Ascending aorta (tissue), 2 donors: ENCODE results near the gene ATP6V1G1. TPM values are rescaled to one million over a fixed set of nuclear protein-coding genes. Genes with fewer than 3 reads are reported as not detected.

Source experiments
- DNase-seq, 2 donors: peaks; one replicate each; pipeline ENCODE4 v3.0.0-alpha.2; 2019; ENCODE audit warnings: low spot score in 2 of 2
- H3K27ac ChIP-seq, 2 donors: fragments of 200-600 bp; sonication (generic); one replicate each; pipeline ENCODE4 v1.5.1; 2016 to 2017; ENCODE audit warnings: mild to moderate bottlenecking in 1 of 2
- H3K27me3 ChIP-seq: fragments of 200-600 bp; sonication (generic); one replicate; pipeline ENCODE4 v1.5.1; 2017
- H3K36me3 ChIP-seq, 2 donors: fragments of 200-600 bp; sonication (generic); one replicate each; pipeline ENCODE4 v1.5.1; 2016
- H3K4me1 ChIP-seq, 2 donors: fragments of 200-600 bp; sonication (generic); one replicate each; pipeline ENCODE4 v1.5.1; 2016 to 2017; ENCODE audit warnings: mild to moderate bottlenecking in 1 of 2
- H3K4me3 ChIP-seq, 2 donors: fragments of 200-600 bp; sonication (generic); one replicate each; pipeline ENCODE4 v1.5.1; 2016 to 2017; ENCODE audit warnings: mild to moderate bottlenecking in 1 of 2
- H3K9me3 ChIP-seq, 2 donors: fragments of 200-600 bp; sonication (generic); one replicate each; pipeline ENCODE4 v1.5.1; 2016
- CTCF ChIP-seq, 3 experiments: fragments of 200-600 bp in 2 of 3; fragments of 450-650 bp in 1 of 3; sonication (generic) in 2 of 3; IDR thresholded peaks; one replicate each; pipeline ENCODE4 v1.5.1; 2016 to 2019; ENCODE audit warnings: antibody characterized with exemption in 3 of 3, mild to moderate bottlenecking in 1 of 3, moderate library complexity in 1 of 3
- intact Hi-C: fragments of 100-400 bp; cut with DNase I; formaldehyde crosslinking; loops from one replicate; pipeline ENCODE4 v1.15.1; 2023
- total RNA-seq: library from RNA; depleted of rRNA; stranded (reverse); fragments of >200 nt; gene quantifications from one replicate; pipeline ENCODE4 v1.1.0, GENCODE V29; 2016

The ATP6V1G1 gene
- total RNA-seq, 1 donor from 2014 or later: 135 TPM

- no peak for DNase-seq
- Histone ChIP-seq H3K27ac (no peak overlapping the region), H3K4me3 (no peak overlapping the region), H3K36me3 (peaks cover 15 to 28% of the 10 kb centered on the region in 2 donors), H3K4me1 (no peaks in the 10 kb centered on the region), H3K27me3 (no peaks in the 10 kb centered on the region), H3K9me3 (peaks cover 0 to 4% of the 10 kb centered on the region in 2 donors)
- intact Hi-C loops: no loop called here
- TF ChIP-seq CTCF (IDR thresholded peaks at IDR 0.05): no peak
These were observed 15.7 kb downstream of the ATP6V1G1 start for GRCh38 chr9:114603248-114603647.

DNA sequence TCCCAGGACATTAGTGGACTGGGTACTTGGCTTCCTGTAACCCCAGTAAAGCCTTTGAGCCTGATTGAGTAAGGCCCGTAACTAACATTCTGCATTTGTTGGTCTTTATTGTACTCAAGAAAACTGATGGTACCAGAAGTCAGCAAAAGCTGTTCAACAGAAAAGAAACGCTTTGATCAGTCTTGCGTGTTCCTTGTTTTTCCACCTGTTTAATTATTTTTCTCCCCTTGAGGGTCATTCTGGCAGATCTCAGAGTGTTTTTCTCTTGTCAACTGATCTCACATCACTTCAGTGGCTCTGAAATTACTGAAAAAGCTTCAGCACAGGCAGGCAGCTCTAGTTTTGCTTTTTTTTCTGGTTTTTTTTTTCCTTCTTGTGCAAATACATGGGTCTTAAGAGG, 17.4 kb downstream of the ATP6V1G1 start:
- intact Hi-C loops: loop anchor here (5.0 kb wide), 1 partner anchor 203 kb away; no protein-coding TSS in a partner anchor
- H3K27me3 ChIP-seq: no peaks in the 10 kb centered on the region
- no peaks in the 10 kb centered on the region for H3K4me1 ChIP-seq
- DNase-seq: no peak
- peaks cover 0 to 4% of the 10 kb centered on the region in 2 donors for H3K9me3 ChIP-seq
- peaks cover 0 to 12% of the 10 kb centered on the region in 2 donors for H3K36me3 ChIP-seq
- no peak overlapping the region for H3K27ac ChIP-seq
- no peak overlapping the region for H3K4me3 ChIP-seq
- no peak for TF ChIP-seq CTCF (IDR thresholded peaks at IDR 0.05)

DNA sequence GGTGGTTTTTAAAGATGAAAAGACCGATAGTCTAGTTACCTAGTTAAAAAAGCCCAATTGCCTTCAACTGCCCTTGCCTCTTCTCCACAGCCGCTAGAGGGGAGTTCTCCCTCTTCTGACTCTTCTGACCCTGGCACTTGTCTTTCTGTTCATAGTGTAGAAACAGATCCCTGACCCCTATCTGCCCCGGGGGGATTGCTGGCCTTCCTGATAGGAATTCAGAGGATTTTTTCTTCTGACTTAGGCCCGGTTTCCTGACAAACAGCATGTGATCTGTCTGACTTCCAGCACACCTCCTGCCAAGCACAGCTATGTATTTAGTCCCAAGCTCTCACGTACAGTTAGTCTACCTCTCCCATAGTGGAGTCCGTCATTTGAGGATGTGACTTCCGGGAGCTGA, 18.5 kb downstream of the ATP6V1G1 start:
- intact Hi-C loops: loop anchor here (5.0 kb wide), 1 partner anchor 204 kb away; no protein-coding TSS in a partner anchor
- H3K4me3 ChIP-seq: no peak overlapping the region
- H3K36me3 ChIP-seq: peaks cover 0 to under 1% of the 10 kb centered on the region in 2 donors
- peaks cover 0 to 5% of the 10 kb centered on the region in 2 donors for H3K4me1 ChIP-seq
- no peak for DNase-seq
- no peaks in the 10 kb centered on the region for H3K27me3 ChIP-seq
- TF ChIP-seq CTCF (IDR thresholded peaks at IDR 0.05): no peak
- H3K9me3 ChIP-seq: peaks cover 0 to 4% of the 10 kb centered on the region in 2 donors
- no peak overlapping the region for H3K27ac ChIP-seq

- TF ChIP-seq CTCF (IDR thresholded peaks at IDR 0.05): no peak
- H3K27me3 ChIP-seq: no peaks in the 10 kb centered on the region
- H3K4me3 ChIP-seq: no peak overlapping the region
- H3K36me3 ChIP-seq: no peaks in the 10 kb centered on the region
- H3K4me1 ChIP-seq: peaks cover 0 to 5% of the 10 kb centered on the region in 2 donors
- no peak overlapping the region for H3K27ac ChIP-seq
- no peak for DNase-seq
- H3K9me3 ChIP-seq: peaks cover 0 to 3% of the 10 kb centered on the region in 2 donors
- intact Hi-C loops: loop anchor here (5.0 kb wide), 1 partner anchor 204 kb away; no protein-coding TSS in a partner anchor
These were observed 19.1 kb downstream of the ATP6V1G1 start for GRCh38 chr9:114606597-114607207.

GRCh38 chr9:114607671-114608524, 20.3 kb downstream of the ATP6V1G1 start:
- peaks cover 4 to 13% of the 10 kb centered on the region in 2 donors for H3K4me1 ChIP-seq
- H3K4me3 ChIP-seq: no peak overlapping the region
- no peak overlapping the region for H3K27ac ChIP-seq
- intact Hi-C loops: loop anchor here (5.0 kb wide), 1 partner anchor 206 kb away; no protein-coding TSS in a partner anchor
- H3K9me3 ChIP-seq: no peaks in the 10 kb centered on the region
- no peak for TF ChIP-seq CTCF (IDR thresholded peaks at IDR 0.05)
- DNase-seq: no peak
- H3K36me3 ChIP-seq: no peaks in the 10 kb centered on the region
- no peaks in the 10 kb centered on the region for H3K27me3 ChIP-seq
